Amniotic stem cell (primary cell): Measurements from ENCODE around the gene AP1S3.
"Not testable (repeated sequence)": the region's sequence is repeated elsewhere in the genome, so short reads cannot be mapped to it uniquely, and the experiment has no call there.

Experiments used
- DNase-seq: peaks from one replicate; lab custom pipeline; 2025; lab: John Stamatoyannopoulos, UW

AP1S3 gene

DNA sequence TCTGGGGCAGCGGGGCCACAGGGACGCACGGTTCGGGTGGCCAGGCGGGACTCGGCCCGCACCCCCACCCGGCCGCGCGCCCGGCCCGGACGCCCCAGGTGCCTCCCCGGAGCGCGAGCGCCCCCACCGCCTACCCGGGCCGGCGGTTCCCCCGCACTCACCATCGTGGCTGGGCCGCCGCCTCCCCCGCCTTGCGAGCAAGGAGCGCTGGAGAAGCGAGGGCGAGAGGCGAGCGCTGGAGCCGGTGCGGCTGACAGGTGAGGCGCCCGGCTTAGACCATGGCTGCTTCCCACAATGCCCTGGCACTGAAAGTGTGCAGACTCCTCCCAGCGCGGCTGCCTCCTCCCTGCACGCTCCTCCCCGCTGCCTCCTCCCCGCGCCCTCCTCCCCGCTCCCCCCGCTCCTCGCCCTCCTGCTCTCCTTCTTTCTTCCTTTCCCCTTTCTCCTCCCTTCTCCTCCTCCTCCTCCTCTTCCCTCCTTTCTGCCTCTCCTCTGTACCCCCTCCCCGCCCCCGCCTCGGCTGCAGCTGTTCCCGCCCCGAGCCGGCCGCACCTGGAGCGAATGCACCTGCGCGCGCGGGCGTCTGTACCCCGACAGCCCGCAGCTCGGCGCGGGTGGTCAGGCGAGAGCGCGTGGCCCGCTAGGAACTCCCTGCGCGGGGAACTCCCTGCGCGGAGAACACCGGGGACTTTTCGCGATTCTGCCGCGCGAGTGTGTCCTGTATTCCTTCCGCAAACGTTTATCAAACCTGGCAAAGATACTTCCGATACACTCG lies at the start of gene AP1S3:
AP1S3 (minus strand) TSS at position 296 of the 775 bp plus-strand sequence; CDS start at position 164, 132 bp downstream.
- DNase-seq: peak; percentile 24

GRCh38 chr2:223887127-223887526 lies 49.7 kb upstream of the AP1S3 start:
- DNase-seq: no peak

DNA sequence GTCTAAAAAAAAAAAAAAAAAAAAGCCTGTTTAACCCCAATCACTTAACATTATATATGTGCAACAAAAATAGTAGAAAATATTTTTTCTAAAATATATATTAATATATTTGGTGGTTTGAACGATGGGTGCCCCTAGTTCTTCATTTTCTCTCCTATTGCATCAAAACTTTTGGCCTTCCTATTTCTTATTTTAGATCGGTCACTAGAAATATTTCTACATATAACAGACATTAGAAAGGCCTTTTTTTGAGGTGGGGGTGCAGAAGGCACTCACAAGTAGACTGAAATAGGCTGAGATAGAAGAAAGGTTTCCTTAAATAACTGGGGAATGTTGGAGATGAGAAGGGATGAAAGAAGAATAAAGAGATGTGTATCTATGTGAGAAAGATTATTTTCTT lies 49.3 kb upstream of the AP1S3 start:
- no peak for DNase-seq

GRCh38 chr2:223884399-223884798 lies 47.0 kb upstream of the AP1S3 start:
- no peak for DNase-seq

DNA sequence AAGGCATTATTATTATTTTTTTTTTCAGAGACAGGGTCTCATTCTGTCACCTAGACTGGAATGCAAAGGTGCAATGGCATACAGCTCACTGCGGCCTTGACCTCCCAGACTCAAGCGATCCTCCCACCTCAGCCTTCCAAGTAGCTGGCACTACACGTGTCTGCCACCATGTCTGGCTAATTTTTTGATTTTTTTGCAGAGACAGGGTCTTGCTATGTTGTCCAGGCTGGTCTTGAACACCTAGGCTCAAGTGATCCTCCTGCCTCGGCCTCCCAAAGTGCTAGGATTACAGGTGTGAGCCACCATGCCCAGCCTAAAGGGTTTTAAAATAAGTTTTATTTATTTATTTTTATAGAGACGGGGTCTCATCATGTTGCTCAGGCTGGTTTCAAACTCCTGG lies 45.3 kb upstream of the AP1S3 start:
- no peak for DNase-seq

DNA sequence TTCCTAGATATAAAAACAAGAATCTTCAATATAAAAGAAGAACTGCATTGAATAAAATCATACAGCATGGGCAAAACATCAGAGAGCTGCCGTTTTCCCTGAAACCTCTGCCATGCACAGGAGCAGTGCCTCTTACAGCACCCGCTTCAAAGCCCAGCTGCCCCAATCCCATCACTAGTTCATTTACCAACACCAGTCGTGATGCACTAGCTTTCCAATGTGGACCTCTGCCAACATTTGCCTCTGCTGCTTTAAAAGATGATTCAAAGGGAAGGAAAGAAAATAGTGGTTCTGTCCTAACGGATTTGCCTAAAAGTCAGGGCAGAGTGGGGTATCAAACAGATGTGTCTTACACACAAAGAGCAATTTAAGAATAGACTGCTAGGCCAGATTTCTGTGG lies 43.4 kb upstream of the AP1S3 start:
- DNase-seq: no peak

DNA sequence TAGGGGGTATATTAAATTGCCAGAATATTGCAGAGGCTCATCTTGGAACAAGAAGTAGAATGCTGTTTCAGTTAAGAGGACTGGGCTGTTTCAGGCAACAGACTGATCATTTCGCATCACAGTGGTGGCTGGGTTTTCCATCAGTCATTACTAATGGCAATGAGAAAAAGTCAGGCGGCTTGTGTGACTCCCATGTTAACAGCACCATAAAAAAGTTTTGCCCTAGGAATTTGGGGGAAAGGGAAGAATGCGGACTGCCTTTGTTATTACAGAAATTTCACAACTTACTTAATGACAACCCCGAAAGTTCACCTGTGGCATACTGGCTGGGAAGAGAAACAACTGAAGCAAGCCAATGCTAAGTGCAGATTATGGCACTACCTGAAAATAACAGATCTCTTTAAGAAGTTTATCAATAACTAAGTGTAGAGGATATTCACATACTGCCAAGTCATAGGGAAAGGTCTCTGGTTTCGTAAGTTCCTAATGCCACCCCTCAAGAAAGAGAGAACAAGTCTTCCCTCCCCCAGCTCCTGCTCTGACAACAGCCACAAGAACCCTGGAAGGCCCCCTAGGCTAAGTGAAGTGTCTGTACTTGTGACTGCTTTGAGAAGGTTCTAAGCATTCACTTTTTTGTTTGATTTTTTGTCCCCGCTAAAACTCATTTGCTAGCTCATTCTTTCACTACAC lies 40.5 kb upstream of the AP1S3 start:
- no peak for DNase-seq

GRCh38 chr2:223873672-223874071 lies 36.3 kb upstream of the AP1S3 start:
- no peak for DNase-seq

GRCh38 chr2:223872772-223873171 lies 35.4 kb upstream of the AP1S3 start:
- not testable (repeated sequence) for DNase-seq

- not testable (repeated sequence) for DNase-seq
Observed at GRCh38 chr2:223871661-223872060, 34.3 kb upstream of the AP1S3 start.

DNA sequence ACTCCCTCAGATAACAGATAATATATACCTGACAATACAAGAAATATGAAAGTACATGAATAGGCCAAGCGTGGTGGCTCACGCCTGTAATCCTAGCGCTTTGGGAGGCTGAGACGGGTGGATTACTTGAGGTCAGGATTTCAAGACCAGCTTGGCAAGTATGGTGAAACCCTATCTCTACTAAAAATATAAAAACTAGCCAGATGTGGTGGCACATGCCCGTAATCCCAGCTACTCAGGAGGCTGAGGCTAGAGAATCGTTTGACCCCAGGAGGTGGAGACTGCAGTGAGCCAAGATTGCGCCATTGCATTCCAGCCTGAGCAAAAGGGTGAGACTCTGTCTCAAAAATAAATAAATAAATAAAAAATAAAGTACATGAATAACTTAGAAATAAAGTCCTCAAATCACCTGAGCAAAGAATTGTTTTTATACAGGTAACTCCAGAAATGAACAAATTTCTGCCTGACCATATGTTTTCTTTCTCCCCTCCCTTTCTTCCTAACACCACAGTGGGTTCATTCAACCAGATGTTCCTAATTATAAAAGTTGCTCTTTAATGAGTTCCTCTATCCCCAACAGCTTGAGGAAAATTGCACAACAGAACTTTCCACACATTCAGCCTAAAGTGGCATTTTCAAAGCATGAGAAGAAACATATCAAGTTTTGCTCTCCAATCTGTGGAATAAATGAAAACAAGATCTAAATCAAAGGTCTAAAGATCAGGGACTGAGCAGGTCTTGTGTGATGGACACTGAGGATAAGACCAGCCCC lies 33.6 kb upstream of the AP1S3 start:
- no peak for DNase-seq

DNA sequence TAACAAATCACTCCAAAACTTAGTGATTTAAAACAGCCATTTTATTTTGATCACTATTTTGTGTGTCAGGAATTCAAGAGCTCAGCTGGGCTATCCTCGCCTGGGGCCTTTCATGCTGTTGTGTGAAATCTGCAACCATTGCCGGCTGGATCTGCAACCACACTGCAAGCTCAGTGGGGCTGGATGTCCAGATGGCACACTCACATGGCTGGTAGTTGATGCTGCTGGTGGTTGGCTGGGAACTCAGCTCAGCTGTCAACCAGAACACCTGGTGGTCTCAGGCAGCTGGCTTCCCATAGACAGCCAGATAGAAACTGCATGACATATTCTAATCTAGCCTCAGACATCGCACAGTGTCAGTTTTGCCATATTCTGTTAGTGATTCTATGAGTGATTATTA lies 30.6 kb upstream of the AP1S3 start:
- DNase-seq: no peak

- DNase-seq: no peak
Observed at GRCh38 chr2:223865907-223866508, 28.6 kb upstream of the AP1S3 start.

DNA sequence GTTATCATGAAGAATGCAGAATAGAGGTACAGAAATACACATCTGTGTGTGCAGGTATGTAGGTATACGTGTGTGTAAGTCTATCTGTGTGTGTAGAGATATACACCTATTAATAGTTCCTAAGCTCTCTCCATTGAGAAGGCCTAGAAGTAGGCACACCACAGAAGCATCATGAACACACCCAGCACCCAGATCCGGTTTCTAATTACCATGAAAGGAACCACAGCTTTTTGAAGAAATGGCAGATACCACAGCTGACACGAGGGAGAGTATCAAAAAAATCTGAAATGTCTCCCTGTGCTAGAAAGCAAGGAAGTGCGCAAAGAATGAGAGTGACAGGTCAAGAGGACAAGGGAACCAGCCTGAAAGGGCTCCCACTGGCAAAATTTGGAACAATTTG lies 27.7 kb upstream of the AP1S3 start:
- DNase-seq: no peak

DNA sequence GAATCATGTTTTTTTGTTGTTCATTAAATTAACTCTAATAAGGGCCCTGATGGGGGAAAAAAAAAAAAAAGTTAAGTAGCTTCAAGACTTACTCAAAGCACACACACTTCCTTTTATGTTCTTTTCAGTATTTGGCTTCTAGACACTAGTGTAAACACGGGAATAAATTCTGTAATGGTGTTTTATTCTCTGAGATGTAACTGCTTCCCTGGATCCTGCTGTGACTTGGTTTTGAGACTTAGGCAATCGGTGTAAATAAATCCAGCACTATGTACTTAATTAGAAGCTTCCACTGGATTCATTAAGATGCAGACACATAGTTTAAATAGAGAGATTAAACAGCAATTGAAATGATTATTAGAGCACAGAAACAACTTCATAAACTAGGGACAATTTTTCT lies 26.1 kb upstream of the AP1S3 start:
- no peak for DNase-seq

DNA sequence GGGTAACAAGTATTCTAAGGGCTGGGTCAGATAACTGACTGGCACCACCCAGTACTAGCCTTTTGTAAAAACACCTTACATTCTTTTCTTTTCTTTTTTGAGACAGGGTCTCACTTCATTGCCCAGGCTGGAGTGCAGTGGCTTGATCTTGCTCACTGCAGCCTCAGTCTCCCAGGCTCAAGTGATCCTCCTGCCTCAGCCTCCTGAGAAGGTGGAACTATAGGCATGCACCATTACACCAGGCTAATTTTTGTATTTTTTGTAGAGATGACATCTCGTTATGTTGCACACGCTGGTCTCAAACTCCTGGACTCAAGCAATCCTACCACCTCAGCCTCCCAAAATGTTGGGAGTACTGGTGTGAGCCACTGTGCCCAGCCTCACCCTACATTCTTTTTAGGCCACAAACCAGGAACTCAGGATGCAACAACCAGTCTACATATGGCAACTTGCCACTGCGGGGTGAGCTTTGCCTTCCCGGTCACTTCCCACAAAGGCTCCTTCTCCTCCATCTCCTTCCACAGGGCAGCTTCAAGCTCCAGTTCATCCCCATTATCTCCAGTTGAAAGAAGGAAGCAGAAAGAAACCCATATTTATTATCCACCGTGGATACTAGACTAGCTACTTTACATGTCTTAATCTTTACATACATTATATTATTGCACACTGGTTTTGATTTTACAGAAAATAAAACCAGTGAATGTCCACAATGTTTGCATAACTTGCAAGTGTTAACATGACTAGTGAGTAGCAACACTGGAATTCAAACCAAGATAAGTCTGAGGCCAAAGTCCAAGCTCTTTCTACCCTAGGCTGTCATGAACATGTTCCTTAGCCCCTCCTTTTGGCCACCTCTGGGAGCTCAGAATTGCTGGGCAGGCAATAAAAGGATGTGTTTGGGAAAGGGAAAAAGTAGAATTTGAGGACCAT lies 23.7 kb upstream of the AP1S3 start:
- peak; percentile 13 for DNase-seq

DNA sequence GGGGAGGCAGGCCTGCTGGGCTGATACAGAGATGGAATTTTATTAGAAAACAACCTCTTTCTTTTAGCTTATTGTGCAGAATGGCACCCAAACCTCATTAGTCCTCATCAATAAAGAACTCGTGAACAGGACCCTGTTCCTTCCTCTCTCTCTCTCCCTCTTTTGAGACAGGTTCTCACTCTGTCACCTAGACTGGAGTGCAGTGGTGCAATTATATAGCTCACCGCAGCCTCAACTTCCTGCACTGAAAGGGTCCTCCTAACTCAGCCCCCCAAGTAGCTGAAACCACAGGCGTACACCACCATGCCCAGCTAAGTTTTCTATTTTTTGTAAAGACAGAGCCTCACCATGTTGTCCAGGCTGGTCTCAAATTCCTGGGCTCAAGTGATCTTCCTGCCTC lies 21.7 kb upstream of the AP1S3 start:
- DNase-seq: no peak

- DNase-seq: no peak
Observed at GRCh38 chr2:223856584-223856983, 19.2 kb upstream of the AP1S3 start.

GRCh38 chr2:223856021-223856420 lies 18.6 kb upstream of the AP1S3 start:
- no peak for DNase-seq

DNA sequence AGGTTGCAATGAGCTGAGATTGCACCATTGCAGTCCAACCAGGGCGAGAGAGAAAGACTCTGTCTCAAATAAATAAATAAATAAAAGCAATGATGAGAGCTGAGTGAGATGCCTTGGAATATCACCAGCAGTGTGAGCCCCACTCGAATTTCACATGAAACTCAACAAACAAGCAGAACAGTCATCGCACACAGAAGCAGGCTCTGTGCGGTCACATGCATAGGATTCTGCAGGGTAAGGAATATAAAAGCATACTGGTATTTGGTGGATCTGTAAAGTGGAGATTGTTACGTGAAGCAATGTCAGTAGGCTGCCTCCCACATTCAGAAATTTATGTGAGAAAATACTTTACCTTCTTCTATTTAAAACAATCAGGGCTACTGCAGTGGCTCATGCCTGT lies 18.0 kb upstream of the AP1S3 start:
- no peak for DNase-seq

DNA sequence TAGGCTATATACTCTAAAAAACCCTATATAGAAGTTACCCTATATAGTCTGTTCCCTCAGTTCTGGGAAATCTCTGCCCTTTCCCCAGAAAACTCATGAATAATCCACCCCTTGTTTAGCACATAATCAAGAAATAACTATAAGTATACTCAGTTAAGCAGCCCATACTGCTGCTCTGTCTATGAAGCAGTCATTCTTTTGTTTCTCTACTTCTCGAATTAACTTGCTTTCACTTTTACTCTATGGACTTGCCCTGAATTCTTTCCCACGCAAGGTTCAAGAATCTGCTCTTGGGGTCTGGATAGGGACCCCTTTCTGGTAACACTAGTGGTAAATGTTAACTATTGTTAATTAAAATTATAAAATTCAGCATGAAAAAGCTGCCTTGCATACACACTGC lies 17.4 kb upstream of the AP1S3 start:
- no peak for DNase-seq
